PFSK-1 (cell line): Measurements from ENCODE around the gene FBH1.

Experiments
- POLR2AphosphoS5 ChIP-seq: IDR thresholded peaks from 2 replicates; pipeline ENCODE4 v1.6.1; 2012; ENCODE audit warnings: low read depth, mild to moderate bottlenecking, control low read depth, low read length, moderate library complexity
- TF ChIP-seq, protein P1 (sequence below), 2 experiments: IDR thresholded peaks; 2 replicates each; pipeline versions ENCODE4 v1.6.1 to v1.8.0; 2011 to 2012; ENCODE audit warnings: low read depth in 2 of 2, low read length in 2 of 2, control low read depth in 1 of 2, inconsistent platforms in 1 of 2, mild to moderate bottlenecking in 1 of 2, moderate library complexity in 1 of 2; ENCODE audit not compliant: insufficient read depth in 1 of 2

GRCh38 chr10:5902511-5903274 is 12.7 kb downstream of the FBH1 start:
- TF ChIP-seq POLR2AphosphoS5 = no peak
- TF ChIP-seq, protein P1, sequence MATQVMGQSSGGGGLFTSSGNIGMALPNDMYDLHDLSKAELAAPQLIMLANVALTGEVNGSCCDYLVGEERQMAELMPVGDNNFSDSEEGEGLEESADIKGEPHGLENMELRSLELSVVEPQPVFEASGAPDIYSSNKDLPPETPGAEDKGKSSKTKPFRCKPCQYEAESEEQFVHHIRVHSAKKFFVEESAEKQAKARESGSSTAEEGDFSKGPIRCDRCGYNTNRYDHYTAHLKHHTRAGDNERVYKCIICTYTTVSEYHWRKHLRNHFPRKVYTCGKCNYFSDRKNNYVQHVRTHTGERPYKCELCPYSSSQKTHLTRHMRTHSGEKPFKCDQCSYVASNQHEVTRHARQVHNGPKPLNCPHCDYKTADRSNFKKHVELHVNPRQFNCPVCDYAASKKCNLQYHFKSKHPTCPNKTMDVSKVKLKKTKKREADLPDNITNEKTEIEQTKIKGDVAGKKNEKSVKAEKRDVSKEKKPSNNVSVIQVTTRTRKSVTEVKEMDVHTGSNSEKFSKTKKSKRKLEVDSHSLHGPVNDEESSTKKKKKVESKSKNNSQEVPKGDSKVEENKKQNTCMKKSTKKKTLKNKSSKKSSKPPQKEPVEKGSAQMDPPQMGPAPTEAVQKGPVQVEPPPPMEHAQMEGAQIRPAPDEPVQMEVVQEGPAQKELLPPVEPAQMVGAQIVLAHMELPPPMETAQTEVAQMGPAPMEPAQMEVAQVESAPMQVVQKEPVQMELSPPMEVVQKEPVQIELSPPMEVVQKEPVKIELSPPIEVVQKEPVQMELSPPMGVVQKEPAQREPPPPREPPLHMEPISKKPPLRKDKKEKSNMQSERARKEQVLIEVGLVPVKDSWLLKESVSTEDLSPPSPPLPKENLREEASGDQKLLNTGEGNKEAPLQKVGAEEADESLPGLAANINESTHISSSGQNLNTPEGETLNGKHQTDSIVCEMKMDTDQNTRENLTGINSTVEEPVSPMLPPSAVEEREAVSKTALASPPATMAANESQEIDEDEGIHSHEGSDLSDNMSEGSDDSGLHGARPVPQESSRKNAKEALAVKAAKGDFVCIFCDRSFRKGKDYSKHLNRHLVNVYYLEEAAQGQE (IDR thresholded peaks at IDR 0.05; ENCODE audit: insufficient read depth in 1 of 2, low read depth in 2 of 2, low read length in 2 of 2) = no peak
